ENCODE results near the gene KRTAP3-1.
"Not testable (repeated sequence)": the region's sequence is repeated elsewhere in the genome, so short reads cannot be mapped to it uniquely, and the experiment has no call there.

Gene KRTAP3-1

DNA sequence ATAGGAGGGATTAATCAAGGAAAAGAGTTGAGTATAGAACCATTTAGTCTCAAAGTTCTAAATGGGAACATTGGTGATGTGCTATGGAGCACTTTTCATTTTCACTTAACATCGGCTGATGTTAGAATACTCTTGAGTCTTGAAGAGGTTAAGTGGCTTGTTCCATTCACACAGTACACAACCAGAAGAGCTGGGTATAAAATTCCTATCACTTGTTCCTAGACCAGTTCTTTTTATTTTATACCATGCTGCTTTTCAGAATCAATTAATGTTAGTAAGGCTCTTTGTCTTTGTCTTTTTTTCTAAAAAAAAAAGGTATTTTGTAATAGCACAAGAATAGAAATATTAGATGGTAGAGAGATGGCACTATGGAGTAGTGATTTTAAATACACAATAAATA, 34.0 kb upstream of the KRTAP3-1 start:
- DNase-seq (ENCODE audit: low read depth): no peak
- TF ChIP-seq, protein P1, sequence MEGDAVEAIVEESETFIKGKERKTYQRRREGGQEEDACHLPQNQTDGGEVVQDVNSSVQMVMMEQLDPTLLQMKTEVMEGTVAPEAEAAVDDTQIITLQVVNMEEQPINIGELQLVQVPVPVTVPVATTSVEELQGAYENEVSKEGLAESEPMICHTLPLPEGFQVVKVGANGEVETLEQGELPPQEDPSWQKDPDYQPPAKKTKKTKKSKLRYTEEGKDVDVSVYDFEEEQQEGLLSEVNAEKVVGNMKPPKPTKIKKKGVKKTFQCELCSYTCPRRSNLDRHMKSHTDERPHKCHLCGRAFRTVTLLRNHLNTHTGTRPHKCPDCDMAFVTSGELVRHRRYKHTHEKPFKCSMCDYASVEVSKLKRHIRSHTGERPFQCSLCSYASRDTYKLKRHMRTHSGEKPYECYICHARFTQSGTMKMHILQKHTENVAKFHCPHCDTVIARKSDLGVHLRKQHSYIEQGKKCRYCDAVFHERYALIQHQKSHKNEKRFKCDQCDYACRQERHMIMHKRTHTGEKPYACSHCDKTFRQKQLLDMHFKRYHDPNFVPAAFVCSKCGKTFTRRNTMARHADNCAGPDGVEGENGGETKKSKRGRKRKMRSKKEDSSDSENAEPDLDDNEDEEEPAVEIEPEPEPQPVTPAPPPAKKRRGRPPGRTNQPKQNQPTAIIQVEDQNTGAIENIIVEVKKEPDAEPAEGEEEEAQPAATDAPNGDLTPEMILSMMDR (conservative IDR thresholded peaks at IDR 0.05; ENCODE audit: low read depth, low read length): no peak
- H3K4me3 ChIP-seq (ENCODE audit: low read length): no peak overlapping the region

DNA sequence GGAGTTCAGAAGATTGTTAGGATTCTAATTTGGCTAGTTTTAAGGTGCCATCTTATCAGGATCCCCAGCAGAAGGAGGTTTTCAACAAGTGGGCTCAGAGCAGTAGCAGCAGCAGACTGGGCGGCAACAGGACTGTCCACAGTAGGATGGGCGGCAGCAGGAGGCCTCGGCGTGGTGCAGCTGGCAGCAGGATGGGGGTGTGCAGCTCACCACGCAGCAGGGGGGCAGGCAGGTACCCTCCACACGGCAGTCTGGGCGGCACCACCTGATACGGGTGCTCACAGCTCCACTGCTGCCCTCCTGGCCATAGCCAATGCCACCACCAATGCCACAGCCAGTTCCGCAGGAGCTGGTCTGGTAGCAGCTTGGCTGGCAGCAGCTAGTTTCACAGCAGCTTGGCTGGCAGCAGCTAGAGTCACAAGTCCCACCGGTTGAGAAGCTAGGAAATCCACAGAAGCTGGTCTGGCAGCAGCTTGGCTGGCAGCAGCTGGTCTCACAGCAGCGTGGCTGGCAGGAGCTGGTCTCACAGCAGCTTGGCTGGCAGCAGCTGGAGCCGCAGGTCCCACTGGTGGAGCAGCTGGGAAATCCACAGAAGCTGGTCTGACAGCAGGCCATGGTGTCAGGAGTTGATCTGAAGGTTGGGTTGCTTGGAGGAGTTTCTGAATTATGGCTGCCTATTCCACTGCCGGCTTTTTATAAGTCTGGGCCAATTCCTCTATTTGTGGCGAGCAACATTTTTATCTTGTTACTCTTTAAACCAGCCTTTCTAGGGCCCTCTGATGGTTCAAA, 32.0 kb upstream of the KRTAP3-1 start, which contains the start of gene KRTAP1-1:
Gene KRTAP1-1 (minus strand): TSS at position 668 of the 789 bp plus-strand sequence. CDS start 53 bp downstream, at position 615.
- H3K4me3 ChIP-seq (ENCODE audit: low read length); DNase-seq (ENCODE audit: low read depth): not testable (repeated sequence)

- no peak overlapping the region for H3K4me3 ChIP-seq (ENCODE audit: low read length)
- no peak for DNase-seq (ENCODE audit: low read depth)
- TF ChIP-seq, protein P1 (conservative IDR thresholded peaks at IDR 0.05; ENCODE audit: low read depth, low read length): no peak
These were observed 29.0 kb upstream of the KRTAP3-1 start for GRCh38 chr17:41037853-41038350.

GRCh38 chr17:41034346-41034935, 25.5 kb upstream of the KRTAP3-1 start, which contains the start of gene KRTAP1-3:
TSS of gene KRTAP1-3 (minus strand) at chr17:41034874. CDS start at chr17:41034821, 53 bp downstream.
- DNase-seq (ENCODE audit: low read depth); H3K4me3 ChIP-seq (ENCODE audit: low read length): not testable (repeated sequence)

DNA sequence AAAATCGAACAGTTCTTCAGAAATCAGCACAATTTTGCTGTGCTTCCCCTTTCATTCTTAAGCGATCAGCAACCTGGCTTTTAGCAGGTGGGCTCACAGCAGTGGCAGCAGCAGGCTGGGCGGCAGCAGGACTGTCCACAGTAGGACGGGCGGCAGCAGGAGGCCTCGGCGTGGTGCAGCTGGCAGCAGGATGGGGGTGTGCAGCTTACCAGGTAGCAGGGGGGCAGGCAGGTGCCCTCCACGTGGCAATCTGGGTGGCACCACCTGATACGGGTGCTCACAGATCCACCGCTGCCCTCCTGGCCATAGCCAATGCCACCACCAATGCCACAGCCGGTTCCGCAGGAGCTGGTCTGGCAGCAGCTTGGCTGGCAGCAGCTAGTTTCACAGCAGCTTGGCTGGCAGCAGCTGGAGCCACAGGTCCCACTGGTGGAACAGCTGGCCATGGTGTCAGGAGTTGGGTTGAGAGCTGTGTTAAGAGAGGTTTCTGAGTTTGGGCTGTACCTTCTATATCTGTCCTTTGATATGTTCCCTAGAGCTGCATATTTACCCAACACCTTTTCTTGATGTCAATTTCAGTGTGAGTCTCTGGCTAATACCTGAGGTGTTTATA, 20.8 kb upstream of the KRTAP3-1 start, which contains the start of gene KRTAP1-4:
Gene KRTAP1-4 (minus strand): TSS at position 563 of the 613 bp plus-strand sequence. CDS start 117 bp downstream, at position 446.
- TF ChIP-seq, protein P1 (conservative IDR thresholded peaks at IDR 0.05; ENCODE audit: low read depth, low read length): no peak
- no peak for DNase-seq (ENCODE audit: low read depth)
- no peak within 1 kb of the TSS for H3K4me3 ChIP-seq (ENCODE audit: low read length)

GRCh38 chr17:41026715-41027471, 18.0 kb upstream of the KRTAP3-1 start, which contains the start of gene KRTAP1-5:
TSS of gene KRTAP1-5 (minus strand) at chr17:41027208. CDS start at chr17:41027155, 53 bp downstream.
- no peak within 1 kb of the TSS for H3K4me3 ChIP-seq (ENCODE audit: low read length)
- no peak for DNase-seq (ENCODE audit: low read depth)
- TF ChIP-seq, protein P1 (conservative IDR thresholded peaks at IDR 0.05; ENCODE audit: low read depth, low read length): no peak

- TF ChIP-seq, protein P1 (conservative IDR thresholded peaks at IDR 0.05; ENCODE audit: low read depth, low read length): no peak
- no peak for DNase-seq (ENCODE audit: low read depth)
- no peak overlapping the region for H3K4me3 ChIP-seq (ENCODE audit: low read length)
These were observed 15.8 kb upstream of the KRTAP3-1 start for GRCh38 chr17:41024697-41025096.
